IMR-90 (cell line): ENCODE measurements around the gene CD8B. TPM values are rescaled to one million over a fixed set of nuclear protein-coding genes. Genes with fewer than 3 reads are reported as not detected.

Experiments used
- ATAC-seq: fragments of 200-7000 bp; cut with Tn5 transposase; 2 replicates; pipeline ENCODE4 v1.9.1; 2020; ENCODE audit warnings: low read depth, mild to moderate bottlenecking, moderate library complexity
- BruUV-seq: library from RNA; stranded (reverse); fragments of 400-500 nt; replicated peaks from 2 replicates; lab custom pipeline; 2021; lab: Mats Ljungman, UMichigan
- CTCF ChIA-PET: fragments of 300-600 bp; formaldehyde crosslinking; extraction: SDS; loops from one replicate; lab custom pipeline; 2021; ENCODE audit warnings: antibody characterized with exemption; lab: Yijun Ruan, JAX
- POLR2A ChIA-PET: fragments of 300-600 bp; sonication (Branson Sonifier 250); formaldehyde crosslinking; loops from one replicate; lab custom pipeline; 2022; ENCODE audit warnings: antibody characterized with exemption; ENCODE audit not compliant: unreplicated experiment; lab: Charles Lee
- DNase-seq: peaks from one replicate; pipeline ENCODE4 v3.0.0; 2013
- H2AFZ ChIP-seq: replicated peaks from 2 replicates; pipeline ENCODE3; 2013; ENCODE audit warnings: low read length, mild to moderate bottlenecking; ENCODE audit not compliant: poor library complexity
- H2AK5ac ChIP-seq: 2 replicates; pipeline ENCODE4 v1.6.1; 2013; ENCODE audit warnings: low read depth, low read length, inconsistent platforms
- H2AK9ac ChIP-seq: replicated peaks from 2 replicates; pipeline ENCODE3; 2013; ENCODE audit warnings: mild to moderate bottlenecking, low read depth, low read length, moderate library complexity; ENCODE audit not compliant: poor library complexity
- H2BK120ac ChIP-seq: 2 replicates; pipeline ENCODE4 v1.6.1; 2013; ENCODE audit warnings: low read depth, low read length, inconsistent platforms
- H2BK15ac ChIP-seq: 3 replicates; pipeline ENCODE4 v1.6.1; 2013; ENCODE audit warnings: low read depth, low read length, inconsistent platforms
- H2BK20ac ChIP-seq: 2 replicates; pipeline ENCODE4 v1.6.1; 2013; ENCODE audit warnings: low read depth, mild to moderate bottlenecking, inconsistent platforms, low read length, moderate library complexity
- H2BK5ac ChIP-seq: 2 replicates; pipeline ENCODE4 v1.6.1; 2013; ENCODE audit warnings: mild to moderate bottlenecking, low read depth, low read length, inconsistent platforms; ENCODE audit not compliant: poor library complexity, severe bottlenecking
- H3K14ac ChIP-seq: replicated peaks from 2 replicates; pipeline ENCODE4 v1.6.1; 2013; ENCODE audit warnings: low read depth, low read length, inconsistent platforms
- H3K18ac ChIP-seq: 2 replicates; pipeline ENCODE4 v1.6.1; 2013; ENCODE audit warnings: low read depth, low read length, control low read depth
- H3K23ac ChIP-seq: 2 replicates; pipeline ENCODE4 v1.6.1; 2013; ENCODE audit warnings: low read depth, low read length, inconsistent platforms
- H3K27ac ChIP-seq: 2 replicates; pipeline ENCODE4 v1.5.1; 2013; ENCODE audit warnings: mild to moderate bottlenecking, control low read depth, low read length; ENCODE audit not compliant: insufficient read depth
- H3K27me3 ChIP-seq: 2 replicates; pipeline ENCODE4 v1.6.1; 2013; ENCODE audit warnings: low read length; ENCODE audit not compliant: control insufficient read depth, insufficient read depth
- H3K36me3 ChIP-seq: 2 replicates; pipeline ENCODE4 v1.6.1; 2013; ENCODE audit warnings: low read length, mixed read lengths; ENCODE audit not compliant: control insufficient read depth, insufficient read depth
- H3K4ac ChIP-seq: 2 replicates; pipeline ENCODE4 v1.6.1; 2013; ENCODE audit warnings: low read depth, low read length, inconsistent platforms
- H3K4me1 ChIP-seq: 2 replicates; pipeline ENCODE4 v1.6.1; 2013; ENCODE audit warnings: low read length, mixed read lengths; ENCODE audit not compliant: control insufficient read depth, insufficient read depth
- H3K4me2 ChIP-seq: 2 replicates; pipeline ENCODE4 v1.6.1; 2013; ENCODE audit warnings: low read depth, mild to moderate bottlenecking, control low read depth, low read length, moderate library complexity
- H3K4me3 ChIP-seq: 2 replicates; pipeline ENCODE4 v1.5.1; 2013; ENCODE audit warnings: low read depth, mild to moderate bottlenecking, control low read depth, low read length, moderate library complexity; ENCODE audit not compliant: insufficient read depth
- H3K56ac ChIP-seq: 2 replicates; pipeline ENCODE4 v1.6.1; 2013; ENCODE audit warnings: low read length, inconsistent platforms; ENCODE audit not compliant: insufficient read depth; ENCODE audit errors: extremely low read depth
- H3K79me1 ChIP-seq, 2 experiments: 2 replicates each; pipeline ENCODE4 v1.6.1; 2013; ENCODE audit warnings: low read length in 2 of 2, inconsistent platforms in 1 of 2, low read depth in 1 of 2
- H3K9ac ChIP-seq: 2 replicates; pipeline ENCODE4 v1.6.1; 2013; ENCODE audit warnings: low read depth, low read length, control low read depth
- H3K9me1 ChIP-seq: 2 replicates; pipeline ENCODE4 v1.6.1; 2013; ENCODE audit warnings: low read length, inconsistent platforms; ENCODE audit not compliant: insufficient read depth
- H3K9me3 ChIP-seq: 2 replicates; pipeline ENCODE4 v1.6.1; 2013; ENCODE audit warnings: low read length; ENCODE audit not compliant: control insufficient read depth, insufficient read depth
- H4K20me1 ChIP-seq: 2 replicates; pipeline ENCODE4 v1.6.1; 2013; ENCODE audit warnings: low read length, inconsistent platforms; ENCODE audit not compliant: insufficient read depth
- H4K5ac ChIP-seq: 2 replicates; pipeline ENCODE4 v1.6.1; 2013; ENCODE audit warnings: mild to moderate bottlenecking, low read depth, low read length, control low read depth
- H4K8ac ChIP-seq, 2 experiments: 2 replicates each; pipeline ENCODE4 v1.6.1; 2013; ENCODE audit warnings: low read depth in 2 of 2, low read length in 2 of 2, control low read depth in 1 of 2, inconsistent platforms in 1 of 2
- H4K91ac ChIP-seq: 2 replicates; pipeline ENCODE4 v1.6.1; 2013; ENCODE audit warnings: low read depth, low read length, inconsistent platforms; ENCODE audit not compliant: insufficient read depth
- ELK1 ChIP-seq: fragments of 150-350 bp; IDR thresholded peaks from 2 replicates; pipeline ENCODE4 v1.6.1; 2016; ENCODE audit warnings: low read depth, mild to moderate bottlenecking, low read length, moderate library complexity, borderline replicate concordance
- FOS ChIP-seq: fragments of 150-350 bp; IDR thresholded peaks from 2 replicates; pipeline ENCODE4 v1.6.1; 2016; ENCODE audit warnings: low read depth, low read length
- WGBS, 2 experiments: methylation state at CpG; one replicate each; pipeline versions ENCODE4 v1.1.5 to v1.1.7; 2013; ENCODE audit warnings: missing lambda C conversion rate in 2 of 2; ENCODE audit not compliant: insufficient read length in 1 of 2; ENCODE audit errors: extremely low coverage in 2 of 2; 5-methylcytosine and 5-hydroxymethylcytosine counted together
- dilution Hi-C: fragments of 300-500 bp; cut with HindIII; formaldehyde crosslinking; loops from one replicate; pipeline ENCODE4 v1.14.3; 2018; ENCODE audit warnings: low sequenced_read_pairs; ENCODE audit not compliant: unreplicated experiment
- in situ Hi-C: fragments of 300-500 bp; cut with MboI; formaldehyde crosslinking; loops from 3 replicates; pipeline ENCODE4 v1.14.3; 2019; ENCODE audit warnings: low sequenced_read_pairs, inconsistent platforms, mixed read lengths
- intact Hi-C: fragments of 100-400 bp; cut with micrococcal nuclease; formaldehyde crosslinking; loops from 2 replicates; pipeline ENCODE4 v1.10.0; 2022
- polyA plus RNA-seq, 3 experiments: library from polyadenylated mRNA; depleted of rRNA; stranded (reverse); fragments of >200 nt; gene quantifications; 2 replicates each; pipeline ENCODE4 v1.2.3, GENCODE V29; 2012; ENCODE audit warnings: low replicate concordance in 1 of 3
- total RNA-seq: library from RNA; depleted of rRNA; stranded (reverse); fragments of >200 nt; gene quantifications from 2 replicates; pipeline ENCODE4 v1.2.3, GENCODE V29; 2012

Gene CD8B
- total and polyA plus RNA-seq, 2 of the 4 experiments (the other 2 are of a cell fraction): not detected

- CTCF ChIA-PET: no interaction called here
- Histone ChIP-seq H3K14ac (no peak overlapping the region), H2BK5ac (no peak overlapping the region), H3K9me1 (no peaks in the 10 kb centered on the region; the same call in 1 of the 2 replicates), H3K27me3 (peaks cover 62% of the 10 kb centered on the region), H3K4ac (no peak overlapping the region), H4K8ac (no peak overlapping the region), H2BK20ac (no peak overlapping the region), H2BK120ac (no peak overlapping the region), H4K5ac (no peak overlapping the region), H3K36me3 (no peaks in the 10 kb centered on the region), H3K9me3 (peaks cover 13% of the 10 kb centered on the region), H4K91ac (no peak overlapping the region), H2AK5ac (no peak overlapping the region), H3K4me1 (0 out of 2 replicates have a peak, but pooled peaks cover 1% of the 10 kb centered on the region), H2BK15ac (no peak overlapping the region), H3K18ac (no peak overlapping the region), H3K79me1 (no peaks in the 10 kb centered on the region), H3K4me3 (no peak overlapping the region), H3K27ac (no peak overlapping the region), H2AK9ac (no peak overlapping the region), H3K56ac (no peak overlapping the region), H2AFZ (no peak overlapping the region), H3K23ac (no peak overlapping the region), H3K9ac (no peak overlapping the region), H4K20me1 (no peaks in the 10 kb centered on the region), H3K4me2 (no peak overlapping the region)
- TF ChIP-seq ELK1: no peak
- TF ChIP-seq FOS: no peak
- 100% methylated on average over 1 of the region's 4 CpGs; no CpG with 5 or more reads in 1 of the 2 experiments for WGBS, 2 experiments
- dilution Hi-C loops (no loop called here), intact Hi-C loops (no loop called here), in situ Hi-C loops (no loop called here)
- DNase-seq (no peak), ATAC-seq (no peak)
- BruUV-seq: no TSS peak
- POLR2A ChIA-PET: no interaction called here
These were observed 67.9 kb downstream of the CD8B start for GRCh38 chr2:86793752-86794151.
